Dedifferentiated amniotic fluid mesenchymal stem cell (primary cell): ENCODE measurements around the gene EDDM3A.
"Not testable (repeated sequence)": the region's sequence is repeated elsewhere in the genome, so short reads cannot be mapped to it uniquely, and the experiment has no call there.

Source experiments
- DNase-seq: peaks from one replicate; pipeline ENCODE4 v3.0.0-alpha.2; 2016; ENCODE audit errors: extremely low spot score

EDDM3A gene

GRCh38 chr14:20745571-20746358 lies at the start of gene EDDM3A:
Gene EDDM3A (plus strand): TSS chr14:20745887. CDS start chr14:20747581, 1,694 bp downstream.
- no peak for DNase-seq

GRCh38 chr14:20696764-20697163 lies 48.9 kb upstream of the EDDM3A start:
- no peak for DNase-seq

GRCh38 chr14:20697273-20698017 lies 48.2 kb upstream of the EDDM3A start:
- DNase-seq = peak; percentile 21

GRCh38 chr14:20698018-20698329 lies 47.7 kb upstream of the EDDM3A start:
- DNase-seq = no peak

GRCh38 chr14:20698934-20699333 lies 46.8 kb upstream of the EDDM3A start:
- DNase-seq = no peak

GRCh38 chr14:20699931-20700330 lies 45.8 kb upstream of the EDDM3A start:
- no peak for DNase-seq

GRCh38 chr14:20700965-20701364 lies 44.7 kb upstream of the EDDM3A start:
- not testable (repeated sequence) for DNase-seq

- DNase-seq = no peak
These were observed 38.9 kb upstream of the EDDM3A start for GRCh38 chr14:20706657-20707355.

GRCh38 chr14:20707622-20708021 lies 38.1 kb upstream of the EDDM3A start:
- DNase-seq = no peak

- no peak for DNase-seq
These were observed 34.4 kb upstream of the EDDM3A start for GRCh38 chr14:20711261-20711660.

GRCh38 chr14:20711685-20712084 lies 34.0 kb upstream of the EDDM3A start:
- DNase-seq = no peak

- no peak for DNase-seq
These were observed 32.8 kb upstream of the EDDM3A start for GRCh38 chr14:20712904-20713303.

GRCh38 chr14:20714593-20715250 lies 31.0 kb upstream of the EDDM3A start:
- no peak for DNase-seq

- no peak for DNase-seq
These were observed 25.9 kb upstream of the EDDM3A start for GRCh38 chr14:20719777-20720176.

GRCh38 chr14:20720741-20721140 lies 24.9 kb upstream of the EDDM3A start:
- no peak for DNase-seq

- no peak for DNase-seq
These were observed 23.7 kb upstream of the EDDM3A start for GRCh38 chr14:20722016-20722415.

- DNase-seq = no peak
These were observed 22.2 kb upstream of the EDDM3A start for GRCh38 chr14:20723488-20723887.

GRCh38 chr14:20726121-20726520 lies 19.6 kb upstream of the EDDM3A start:
- not testable (repeated sequence) for DNase-seq

- DNase-seq = no peak
These were observed 19.2 kb upstream of the EDDM3A start for GRCh38 chr14:20726531-20726930.

GRCh38 chr14:20730891-20731290 lies 14.8 kb upstream of the EDDM3A start:
- DNase-seq = no peak

- DNase-seq = no peak
These were observed 13.2 kb upstream of the EDDM3A start for GRCh38 chr14:20732477-20732876.

- DNase-seq = no peak
These were observed 12.6 kb upstream of the EDDM3A start for GRCh38 chr14:20732979-20733635.
